WTC11 (cell line): ENCODE results near the gene DNAAF3. TPM values are rescaled to one million over a fixed set of nuclear protein-coding genes. Genes with fewer than 3 reads are reported as not detected.

Source experiments
- ATAC-seq: fragments of 200-7000 bp; cut with Tn5 transposase; 2 replicates; pipeline ENCODE4 v1.10.0; 2021; ENCODE audit warnings: mild to moderate bottlenecking, moderate library complexity
- CTCF ChIA-PET: fragments of 300-600 bp; sonication (Branson Sonifier 250); formaldehyde crosslinking; loops from one replicate; lab custom pipeline; 2021; ENCODE audit warnings: antibody characterized with exemption; lab: Charles Lee
- POLR2A ChIA-PET: fragments of 350-600 bp; sonication (Branson Sonifier 250); formaldehyde crosslinking; loops from one replicate; lab custom pipeline; 2021; ENCODE audit warnings: antibody characterized with exemption; lab: Charles Lee
- DNase-seq: peaks from one replicate; pipeline ENCODE4 v3.0.0; 2021; ENCODE audit warnings: low spot score
- H3K27ac Mint-ChIP-seq: 2 replicates; pipeline ENCODE4 v1.8.0; 2021; ENCODE audit warnings: mixed read lengths
- H3K27me3 Mint-ChIP-seq: 2 replicates; pipeline ENCODE4 v1.8.0; 2021; ENCODE audit warnings: low read depth, mild to moderate bottlenecking, moderate library complexity, mixed read lengths
- H3K36me3 Mint-ChIP-seq: 2 replicates; pipeline ENCODE4 v1.8.0; 2021; ENCODE audit warnings: mixed read lengths
- H3K4me1 Mint-ChIP-seq: 2 replicates; pipeline ENCODE4 v1.8.0; 2022; ENCODE audit warnings: mixed read lengths
- H3K4me3 Mint-ChIP-seq: 2 replicates; pipeline ENCODE4 v1.8.0; 2021; ENCODE audit warnings: mild to moderate bottlenecking, moderate library complexity, mixed read lengths
- H3K9me3 Mint-ChIP-seq: 2 replicates; pipeline ENCODE4 v1.8.0; 2021; ENCODE audit warnings: mixed read lengths
- ATF1 ChIP-seq: sonication (generic); formaldehyde crosslinking; IDR thresholded peaks from 2 replicates; pipeline ENCODE4 v1.8.1; 2023; ENCODE audit warnings: mild to moderate bottlenecking, moderate library complexity, missing genetic modification reagents
- ATF2 ChIP-seq: sonication (generic); formaldehyde crosslinking; IDR thresholded peaks from 2 replicates; pipeline ENCODE4 v1.8.1; 2022; ENCODE audit warnings: low read depth, missing genetic modification reagents, borderline replicate concordance
- CDX4 ChIP-seq: fragments of 250-450 bp; sonication (Bioruptor Pico); IDR thresholded peaks from 2 replicates; pipeline ENCODE4 v1.9.0; 2021; ENCODE audit warnings: moderate library complexity, mild to moderate bottlenecking, inconsistent platforms, borderline replicate concordance
- JUN ChIP-seq: sonication (generic); formaldehyde crosslinking; IDR thresholded peaks from 2 replicates; pipeline ENCODE4 v1.8.0; 2023; ENCODE audit warnings: mild to moderate bottlenecking, missing genetic modification reagents
- NFE2L1 ChIP-seq: sonication (generic); formaldehyde crosslinking; IDR thresholded peaks from 2 replicates; pipeline ENCODE4 v1.8.1; 2023; ENCODE audit warnings: missing genetic modification reagents
- NR1H2 ChIP-seq: sonication (generic); formaldehyde crosslinking; IDR thresholded peaks from 2 replicates; pipeline ENCODE4 v1.9.0; 2021; ENCODE audit warnings: mild to moderate bottlenecking, moderate library complexity, missing genetic modification reagents
- NR2C2 ChIP-seq: sonication (generic); formaldehyde crosslinking; IDR thresholded peaks from 2 replicates; pipeline ENCODE4 v1.8.0; 2022; ENCODE audit warnings: mild to moderate bottlenecking, missing genetic modification reagents
- ZBTB21 ChIP-seq: sonication (generic); formaldehyde crosslinking; IDR thresholded peaks from 2 replicates; pipeline ENCODE4 v1.8.1; 2023; ENCODE audit warnings: mild to moderate bottlenecking, missing genetic modification reagents, borderline replicate concordance
- ZNF416 ChIP-seq: fragments of 250-450 bp; sonication (Bioruptor Pico); IDR thresholded peaks from 2 replicates; pipeline ENCODE4 v1.9.0; 2021; ENCODE audit warnings: mild to moderate bottlenecking, inconsistent platforms
- ZNF512 ChIP-seq: sonication (generic); formaldehyde crosslinking; IDR thresholded peaks from 2 replicates; pipeline ENCODE4 v1.8.1; 2022; ENCODE audit warnings: missing genetic modification reagents, borderline replicate concordance
- total RNA-seq: library from RNA; stranded (reverse); gene quantifications from 3 replicates; pipeline ENCODE4 v1.2.3, GENCODE V29; 2021
- TF ChIP-seq, protein P1 (sequence below): sonication (generic); formaldehyde crosslinking; IDR thresholded peaks from 2 replicates; pipeline ENCODE4 v1.8.0; 2022; ENCODE audit warnings: missing genetic modification reagents

DNAAF3 gene
- total RNA-seq, 1 experiment from 2014 or later: 4.0 TPM

GRCh38 chr19:55178781-55179599 lies 12.6 kb upstream of the DNAAF3 start (continued):
- TF ChIP-seq, protein P1, sequence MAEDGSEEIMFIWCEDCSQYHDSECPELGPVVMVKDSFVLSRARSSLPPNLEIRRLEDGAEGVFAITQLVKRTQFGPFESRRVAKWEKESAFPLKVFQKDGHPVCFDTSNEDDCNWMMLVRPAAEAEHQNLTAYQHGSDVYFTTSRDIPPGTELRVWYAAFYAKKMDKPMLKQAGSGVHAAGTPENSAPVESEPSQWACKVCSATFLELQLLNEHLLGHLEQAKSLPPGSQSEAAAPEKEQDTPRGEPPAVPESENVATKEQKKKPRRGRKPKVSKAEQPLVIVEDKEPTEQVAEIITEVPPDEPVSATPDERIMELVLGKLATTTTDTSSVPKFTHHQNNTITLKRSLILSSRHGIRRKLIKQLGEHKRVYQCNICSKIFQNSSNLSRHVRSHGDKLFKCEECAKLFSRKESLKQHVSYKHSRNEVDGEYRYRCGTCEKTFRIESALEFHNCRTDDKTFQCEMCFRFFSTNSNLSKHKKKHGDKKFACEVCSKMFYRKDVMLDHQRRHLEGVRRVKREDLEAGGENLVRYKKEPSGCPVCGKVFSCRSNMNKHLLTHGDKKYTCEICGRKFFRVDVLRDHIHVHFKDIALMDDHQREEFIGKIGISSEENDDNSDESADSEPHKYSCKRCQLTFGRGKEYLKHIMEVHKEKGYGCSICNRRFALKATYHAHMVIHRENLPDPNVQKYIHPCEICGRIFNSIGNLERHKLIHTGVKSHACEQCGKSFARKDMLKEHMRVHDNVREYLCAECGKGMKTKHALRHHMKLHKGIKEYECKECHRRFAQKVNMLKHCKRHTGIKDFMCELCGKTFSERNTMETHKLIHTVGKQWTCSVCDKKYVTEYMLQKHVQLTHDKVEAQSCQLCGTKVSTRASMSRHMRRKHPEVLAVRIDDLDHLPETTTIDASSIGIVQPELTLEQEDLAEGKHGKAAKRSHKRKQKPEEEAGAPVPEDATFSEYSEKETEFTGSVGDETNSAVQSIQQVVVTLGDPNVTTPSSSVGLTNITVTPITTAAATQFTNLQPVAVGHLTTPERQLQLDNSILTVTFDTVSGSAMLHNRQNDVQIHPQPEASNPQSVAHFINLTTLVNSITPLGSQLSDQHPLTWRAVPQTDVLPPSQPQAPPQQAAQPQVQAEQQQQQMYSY (CRISPR knock-in tag): peak; percentile 99

DNA sequence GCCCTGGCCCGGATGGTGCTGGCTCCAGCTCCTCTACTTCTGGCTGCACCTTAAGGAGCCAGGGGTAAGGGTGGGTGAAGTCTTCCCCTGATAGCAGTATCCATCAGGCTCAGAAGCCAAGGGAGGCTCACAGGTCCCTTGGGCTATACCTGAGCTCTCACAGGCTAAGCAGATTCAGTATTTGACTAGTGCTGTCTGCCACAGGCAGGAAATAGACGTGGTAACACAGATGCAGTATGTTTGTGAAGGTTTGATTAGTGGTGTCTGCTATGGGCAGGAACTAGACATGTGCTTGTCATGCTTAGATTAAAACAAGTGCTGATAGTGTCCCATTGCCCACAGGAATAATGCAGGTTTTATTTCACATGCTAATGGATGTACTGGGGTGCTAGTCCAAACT lies 9.7 kb upstream of the DNAAF3 start:
- Mint-ChIP-seq H3K4me1 (peaks cover 28% of the 10 kb centered on the region), H3K27ac (no peak overlapping the region), H3K36me3 (no peaks in the 10 kb centered on the region), H3K9me3 (no peaks in the 10 kb centered on the region), H3K4me3 (no peak overlapping the region), H3K27me3 (peaks cover 94% of the 10 kb centered on the region)
- TF ChIP-seq CDX4: no peak
- no peak for TF ChIP-seq ZNF416 (CRISPR knock-in tag)
- TF ChIP-seq NR2C2 (CRISPR knock-in tag): no peak
- ChIA-PET CTCF (interaction anchor here (0.5 to 3.6 kb wide), 7 partner anchors 10 to 242 kb away, joined by 3 to 23 read pairs (median 7); partner anchors contain the start of gene DNAAF3), POLR2A (interaction anchor here (0.8 kb wide), 1 partner anchor 20 kb away, joined by 3 read pairs; no protein-coding TSS in a partner anchor)
- no peak for DNase-seq
- ATAC-seq: no peak

GRCh38 chr19:55175117-55175867 lies 8.9 kb upstream of the DNAAF3 start:
- peak; percentile 63 for DNase-seq
- no peak for ATAC-seq
- CTCF ChIA-PET: interaction anchor here (0.8 to 3.6 kb wide), 8 partner anchors 9 to 243 kb away, joined by 4 to 23 read pairs (median 10); partner anchors contain the start of gene DNAAF3
- POLR2A ChIA-PET: interaction anchor here (0.8 kb wide), 1 partner anchor 19 kb away, joined by 3 read pairs; no protein-coding TSS in a partner anchor
- no peaks in the 10 kb centered on the region for H3K36me3 Mint-ChIP-seq
- TF ChIP-seq NR1H2 (no peak), ATF1 (no peak), NFE2L1 (CRISPR knock-in tag) (no peak), JUN (CRISPR knock-in tag) (no peak), ATF2 (CRISPR knock-in tag) (no peak), ZNF512 (no peak), ZNF416 (CRISPR knock-in tag) (no peak), ZBTB21 (CRISPR knock-in tag) (no peak)
- peak overlapping the region; percentile 24; the same call in 1 of the 2 replicates for H3K4me3 Mint-ChIP-seq
- H3K4me1 Mint-ChIP-seq: peaks cover 28% of the 10 kb centered on the region
- no peaks in the 10 kb centered on the region for H3K9me3 Mint-ChIP-seq
- peaks cover 94% of the 10 kb centered on the region for H3K27me3 Mint-ChIP-seq
- H3K27ac Mint-ChIP-seq: no peak overlapping the region
